WTC11 (cell line): ENCODE measurements around the gene MSH2. TPM values are rescaled to one million over a fixed set of nuclear protein-coding genes. Genes with fewer than 3 reads are reported as not detected.

Experiments used
- ATAC-seq: fragments of 200-7000 bp; cut with Tn5 transposase; 2 replicates; pipeline ENCODE4 v1.10.0; 2021; ENCODE audit warnings: mild to moderate bottlenecking, moderate library complexity
- CTCF ChIA-PET: fragments of 300-600 bp; sonication (Branson Sonifier 250); formaldehyde crosslinking; loops from one replicate; lab custom pipeline; 2021; ENCODE audit warnings: antibody characterized with exemption; lab: Charles Lee
- POLR2A ChIA-PET: fragments of 350-600 bp; sonication (Branson Sonifier 250); formaldehyde crosslinking; loops from one replicate; lab custom pipeline; 2021; ENCODE audit warnings: antibody characterized with exemption; lab: Charles Lee
- DNase-seq: peaks from one replicate; pipeline ENCODE4 v3.0.0; 2021; ENCODE audit warnings: low spot score
- H3K27ac Mint-ChIP-seq: 2 replicates; pipeline ENCODE4 v1.8.0; 2021; ENCODE audit warnings: mixed read lengths
- H3K27me3 Mint-ChIP-seq: 2 replicates; pipeline ENCODE4 v1.8.0; 2021; ENCODE audit warnings: low read depth, mild to moderate bottlenecking, moderate library complexity, mixed read lengths
- H3K36me3 Mint-ChIP-seq: 2 replicates; pipeline ENCODE4 v1.8.0; 2021; ENCODE audit warnings: mixed read lengths
- H3K4me1 Mint-ChIP-seq: 2 replicates; pipeline ENCODE4 v1.8.0; 2022; ENCODE audit warnings: mixed read lengths
- H3K4me3 Mint-ChIP-seq: 2 replicates; pipeline ENCODE4 v1.8.0; 2021; ENCODE audit warnings: mild to moderate bottlenecking, moderate library complexity, mixed read lengths
- H3K9me3 Mint-ChIP-seq: 2 replicates; pipeline ENCODE4 v1.8.0; 2021; ENCODE audit warnings: mixed read lengths
- E2F4 ChIP-seq: sonication (generic); formaldehyde crosslinking; IDR thresholded peaks from 2 replicates; pipeline ENCODE4 v1.8.1; 2022; ENCODE audit warnings: low read depth, mild to moderate bottlenecking, moderate library complexity, missing genetic modification reagents, borderline replicate concordance
- FOXK1 ChIP-seq: sonication (generic); formaldehyde crosslinking; IDR thresholded peaks from 2 replicates; pipeline ENCODE4 v1.8.0; 2022; ENCODE audit warnings: mild to moderate bottlenecking, moderate library complexity, missing genetic modification reagents
- FOXP1 ChIP-seq: sonication (generic); formaldehyde crosslinking; IDR thresholded peaks from 2 replicates; pipeline ENCODE4 v1.8.0; 2022; ENCODE audit warnings: missing genetic modification reagents, mild to moderate bottlenecking, moderate library complexity, borderline replicate concordance
- FOXP4 ChIP-seq: sonication (generic); formaldehyde crosslinking; IDR thresholded peaks from 2 replicates; pipeline ENCODE4 v1.8.0; 2022; ENCODE audit warnings: mild to moderate bottlenecking, missing genetic modification reagents
- GABPB1 ChIP-seq: sonication (generic); formaldehyde crosslinking; IDR thresholded peaks from 2 replicates; pipeline ENCODE4 v1.8.1; 2023; ENCODE audit warnings: mild to moderate bottlenecking, missing genetic modification reagents
- JAZF1 ChIP-seq: fragments of 250-450 bp; sonication (Bioruptor Pico); IDR thresholded peaks from 2 replicates; pipeline ENCODE4 v1.9.0; 2021; ENCODE audit warnings: moderate library complexity, mild to moderate bottlenecking, inconsistent platforms
- KAT7 ChIP-seq: sonication (generic); formaldehyde crosslinking; IDR thresholded peaks from 2 replicates; pipeline ENCODE4 v1.8.1; 2023; ENCODE audit warnings: missing genetic modification reagents, mild to moderate bottlenecking, borderline replicate concordance
- NR1H2 ChIP-seq: sonication (generic); formaldehyde crosslinking; IDR thresholded peaks from 2 replicates; pipeline ENCODE4 v1.9.0; 2021; ENCODE audit warnings: mild to moderate bottlenecking, moderate library complexity, missing genetic modification reagents
- ZBTB21 ChIP-seq: sonication (generic); formaldehyde crosslinking; IDR thresholded peaks from 2 replicates; pipeline ENCODE4 v1.8.1; 2023; ENCODE audit warnings: mild to moderate bottlenecking, missing genetic modification reagents, borderline replicate concordance
- ZNF121 ChIP-seq: sonication (generic); formaldehyde crosslinking; IDR thresholded peaks from 2 replicates; pipeline ENCODE4 v1.8.0; 2023; ENCODE audit warnings: missing genetic modification reagents
- ZNF263 ChIP-seq: sonication (generic); formaldehyde crosslinking; IDR thresholded peaks from 2 replicates; pipeline ENCODE4 v1.8.1; 2022; ENCODE audit warnings: low read depth, mild to moderate bottlenecking, moderate library complexity, missing genetic modification reagents
- ZNF671 ChIP-seq: fragments of 250-450 bp; sonication (Bioruptor Pico); IDR thresholded peaks from 2 replicates; pipeline ENCODE4 v1.8.0; 2021; ENCODE audit warnings: mild to moderate bottlenecking
- total RNA-seq: library from RNA; stranded (reverse); gene quantifications from 3 replicates; pipeline ENCODE4 v1.2.3, GENCODE V29; 2021
- TF ChIP-seq, protein P1 (sequence below): fragments of 250-450 bp; sonication (Bioruptor Pico); IDR thresholded peaks from 2 replicates; pipeline ENCODE4 v1.9.0; 2021; ENCODE audit warnings: moderate library complexity, mild to moderate bottlenecking, inconsistent platforms, borderline replicate concordance
- TF ChIP-seq, protein P2 (sequence below): sonication (generic); formaldehyde crosslinking; IDR thresholded peaks from 2 replicates; pipeline ENCODE4 v1.8.1; 2022; ENCODE audit warnings: low read depth, missing genetic modification reagents, borderline replicate concordance
- TF ChIP-seq, protein P3 (sequence below): fragments of 250-450 bp; sonication (Bioruptor Pico); conservative IDR thresholded peaks from 2 replicates; pipeline ENCODE4 v1.9.0; 2021; ENCODE audit warnings: mild to moderate bottlenecking

The MSH2 gene
- total RNA-seq, 1 experiment from 2014 or later, result 244 TPM

DNA sequence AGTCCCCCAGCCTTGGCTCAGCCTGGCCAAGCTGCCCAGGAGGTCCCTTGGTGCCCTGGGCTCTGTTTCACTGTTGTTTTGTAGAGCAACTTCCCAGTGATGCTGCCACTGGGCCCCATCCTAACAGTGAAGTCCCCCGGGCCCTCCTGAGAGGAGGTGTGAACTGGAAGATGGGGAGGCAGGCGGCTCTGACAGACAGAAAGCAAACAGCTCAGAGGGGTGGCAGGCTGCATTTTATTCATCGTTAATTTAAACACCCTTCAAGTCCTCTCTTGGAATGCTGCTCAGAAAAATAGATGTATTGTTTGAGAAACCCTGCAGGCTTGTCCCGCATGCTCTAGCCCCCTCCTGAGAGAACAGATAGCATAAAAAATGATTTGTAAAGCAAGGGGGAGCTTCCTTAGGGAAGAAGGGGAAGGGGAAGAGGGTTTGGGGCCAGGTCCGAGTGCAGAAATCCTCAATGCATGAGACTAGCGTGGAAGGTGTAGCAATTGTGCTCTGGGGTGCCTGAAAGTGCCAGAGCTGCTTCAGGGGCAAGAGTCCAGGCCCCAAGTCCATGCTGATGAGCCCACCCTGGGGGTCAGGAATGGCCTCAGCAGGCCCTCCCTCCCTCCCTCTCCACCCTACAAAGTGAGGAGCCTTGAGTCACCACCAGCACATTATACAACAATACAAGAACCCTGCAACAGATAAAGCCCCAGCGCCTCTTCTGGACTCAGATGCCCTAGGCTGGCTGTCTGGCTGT, 113.6 kb downstream of the MSH2 start (continued):
- TF ChIP-seq FOXP4 (CRISPR knock-in tag) (no peak), FOXK1 (no peak), JAZF1 (CRISPR knock-in tag) (no peak)
- TF ChIP-seq, protein P1, sequence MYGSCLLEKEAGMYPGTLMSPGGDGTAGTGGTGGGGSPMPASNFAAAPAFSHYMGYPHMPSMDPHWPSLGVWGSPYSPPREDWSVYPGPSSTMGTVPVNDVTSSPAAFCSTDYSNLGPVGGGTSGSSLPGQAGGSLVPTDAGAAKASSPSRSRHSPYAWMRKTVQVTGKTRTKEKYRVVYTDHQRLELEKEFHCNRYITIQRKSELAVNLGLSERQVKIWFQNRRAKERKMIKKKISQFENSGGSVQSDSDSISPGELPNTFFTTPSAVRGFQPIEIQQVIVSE (CRISPR knock-in tag), result no peak
- TF ChIP-seq, protein P2, sequence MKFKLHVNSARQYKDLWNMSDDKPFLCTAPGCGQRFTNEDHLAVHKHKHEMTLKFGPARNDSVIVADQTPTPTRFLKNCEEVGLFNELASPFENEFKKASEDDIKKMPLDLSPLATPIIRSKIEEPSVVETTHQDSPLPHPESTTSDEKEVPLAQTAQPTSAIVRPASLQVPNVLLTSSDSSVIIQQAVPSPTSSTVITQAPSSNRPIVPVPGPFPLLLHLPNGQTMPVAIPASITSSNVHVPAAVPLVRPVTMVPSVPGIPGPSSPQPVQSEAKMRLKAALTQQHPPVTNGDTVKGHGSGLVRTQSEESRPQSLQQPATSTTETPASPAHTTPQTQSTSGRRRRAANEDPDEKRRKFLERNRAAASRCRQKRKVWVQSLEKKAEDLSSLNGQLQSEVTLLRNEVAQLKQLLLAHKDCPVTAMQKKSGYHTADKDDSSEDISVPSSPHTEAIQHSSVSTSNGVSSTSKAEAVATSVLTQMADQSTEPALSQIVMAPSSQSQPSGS (CRISPR knock-in tag), result no peak

GRCh38 chr2:47518497-47519146, 115.7 kb downstream of the MSH2 start:
- peaks cover 24% of the 10 kb centered on the region for H3K4me1 Mint-ChIP-seq
- CTCF ChIA-PET, result interaction anchor here (1.2 to 1.3 kb wide), 2 partner anchors 15 to 182 kb away, joined by 3 read pairs; no protein-coding TSS in a partner anchor

GRCh38 chr2:47519147-47519537, 116.2 kb downstream of the MSH2 start:
- Mint-ChIP-seq H3K4me1 (peaks cover 24% of the 10 kb centered on the region), H3K27me3 (peaks cover 3% of the 10 kb centered on the region; the same call in 1 of the 2 replicates), H3K36me3 (peaks cover 5% of the 10 kb centered on the region; the same call in 1 of the 2 replicates), H3K9me3 (no peaks in the 10 kb centered on the region), H3K4me3 (no peak overlapping the region), H3K27ac (no peak overlapping the region; the same call in 1 of the 2 replicates)
- ATAC-seq, result no peak
- DNase-seq, result no peak
- TF ChIP-seq ZNF671 (CRISPR knock-in tag), result no peak
- CTCF ChIA-PET, result interaction anchor here (1.2 to 1.3 kb wide), 2 partner anchors 15 to 183 kb away, joined by 3 read pairs; no protein-coding TSS in a partner anchor
- POLR2A ChIA-PET, result interaction anchor here (0.6 kb wide), 2 partner anchors 200 to 718 kb away, joined by 3 read pairs; no protein-coding TSS in a partner anchor

More at GRCh38 chr2:47518497-47519146, 115.7 kb downstream of the MSH2 start:
- no peak for ATAC-seq
- H3K36me3 Mint-ChIP-seq, result peaks cover 10% of the 10 kb centered on the region
- H3K4me3 Mint-ChIP-seq, result no peak overlapping the region
- peaks cover 3% of the 10 kb centered on the region; the same call in 1 of the 2 replicates for H3K27me3 Mint-ChIP-seq
- no peak for TF ChIP-seq FOXP1 (CRISPR knock-in tag)
- TF ChIP-seq ZBTB21 (CRISPR knock-in tag), result no peak
- TF ChIP-seq ZNF121 (CRISPR knock-in tag), result 0 out of 2 replicates have a peak, but pooled peaks have one; percentile 39
- no peaks in the 10 kb centered on the region for H3K9me3 Mint-ChIP-seq
- POLR2A ChIA-PET, result interaction anchor here (0.6 kb wide), 2 partner anchors 199 to 719 kb away, joined by 3 read pairs; no protein-coding TSS in a partner anchor
- DNase-seq, result no peak
- H3K27ac Mint-ChIP-seq, result no peak overlapping the region; the same call in 1 of the 2 replicates

DNA sequence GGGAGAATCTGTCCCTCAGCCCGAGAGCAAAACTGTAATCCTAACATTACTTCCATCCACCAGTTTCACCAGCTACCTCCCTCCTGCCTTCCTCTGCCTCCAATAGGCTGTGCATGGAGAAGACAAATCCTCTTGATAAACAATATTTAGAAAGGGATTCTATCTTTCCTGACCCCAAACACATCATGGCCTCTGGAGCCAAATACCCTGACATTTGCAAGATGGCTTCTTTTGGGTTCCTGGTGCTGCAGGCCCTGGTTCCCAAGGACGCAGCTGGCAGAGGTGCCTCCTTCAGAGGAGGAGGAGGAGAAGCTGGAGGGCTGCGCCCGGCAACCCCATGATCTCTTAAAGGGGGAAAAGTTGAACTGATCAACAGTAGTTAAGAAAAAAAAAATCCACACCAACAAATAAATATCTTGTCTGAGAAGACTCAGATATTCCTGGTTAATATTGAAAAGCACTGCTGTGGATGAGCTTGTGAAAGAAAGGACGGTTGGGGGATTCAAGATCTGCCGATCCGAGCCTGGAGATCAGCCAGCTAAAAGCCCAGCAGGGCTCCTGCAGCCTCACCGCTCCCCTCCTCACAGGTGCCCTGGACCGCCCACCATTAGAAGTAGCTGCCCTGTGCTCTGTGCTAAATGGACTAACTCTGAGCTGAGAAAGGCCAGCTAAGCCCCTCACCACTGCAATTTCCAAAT, 116.8 kb downstream of the MSH2 start:
- no peaks in the 10 kb centered on the region for H3K9me3 Mint-ChIP-seq
- peaks cover 3% of the 10 kb centered on the region; the same call in 1 of the 2 replicates for H3K27me3 Mint-ChIP-seq
- ChIA-PET CTCF (interaction anchor here (0.6 to 2.1 kb wide), 11 partner anchors 9 to 248 kb away, joined by 3 to 15 read pairs (median 3); no protein-coding TSS in a partner anchor), POLR2A (interaction anchor here (1.0 kb wide), 1 partner anchor 39 kb away, joined by 3 read pairs; no protein-coding TSS in a partner anchor)
- H3K36me3 Mint-ChIP-seq, result peaks cover 5% of the 10 kb centered on the region; the same call in 1 of the 2 replicates
- H3K4me1 Mint-ChIP-seq, result peaks cover 24% of the 10 kb centered on the region
- no peak overlapping the region for H3K27ac Mint-ChIP-seq
- 0 out of 2 replicates have a peak, but pooled peaks have one; percentile 8 for ATAC-seq
- DNase-seq, result no peak
- no peak overlapping the region for H3K4me3 Mint-ChIP-seq
- TF ChIP-seq, protein P3, sequence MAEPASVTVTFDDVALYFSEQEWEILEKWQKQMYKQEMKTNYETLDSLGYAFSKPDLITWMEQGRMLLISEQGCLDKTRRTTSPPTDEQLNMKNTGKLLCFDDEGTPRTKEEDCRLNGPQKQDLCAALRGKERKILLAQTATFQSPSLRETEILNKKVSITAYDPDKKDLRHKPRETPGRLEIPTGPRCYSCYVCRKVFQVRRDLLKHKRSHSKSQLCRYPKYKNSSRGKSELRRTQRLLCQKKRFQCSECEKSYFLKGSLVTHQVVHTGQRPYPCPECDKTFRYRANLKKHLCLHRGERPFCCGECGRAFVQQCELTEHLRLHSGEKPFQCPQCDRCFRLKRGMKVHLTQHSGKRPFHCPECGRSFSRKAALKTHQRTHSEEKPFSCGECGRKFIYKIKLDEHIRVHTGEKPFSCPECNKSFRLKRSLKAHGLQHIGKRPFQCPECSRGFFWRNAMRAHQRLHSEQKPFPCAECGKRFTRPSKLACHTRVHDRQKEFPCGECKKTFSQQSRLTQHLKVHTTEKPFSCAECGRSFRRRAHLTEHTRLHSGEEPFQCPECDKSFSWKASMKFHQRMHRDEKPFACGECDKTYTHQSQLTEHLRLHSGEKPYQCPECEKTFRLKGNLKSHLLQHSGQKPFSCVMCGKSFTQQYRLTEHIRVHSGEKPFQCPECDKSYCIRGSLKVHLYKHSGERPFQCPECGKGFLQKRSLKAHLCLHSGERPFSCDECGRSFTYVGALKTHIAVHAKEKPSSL (CRISPR knock-in tag), result no peak
- TF ChIP-seq NR1H2 (CRISPR knock-in tag) (no peak), ZNF263 (CRISPR knock-in tag) (no peak), GABPB1 (CRISPR knock-in tag) (no peak), ZNF671 (CRISPR knock-in tag) (no peak), E2F4 (CRISPR knock-in tag) (no peak), KAT7 (CRISPR knock-in tag) (no peak)
- TF ChIP-seq, protein P1 (CRISPR knock-in tag), result no peak
